HG03103 (cell line): ENCODE data around the gene SFR1.
"Not testable (repeated sequence)": the region's sequence is repeated elsewhere in the genome, so short reads cannot be mapped to it uniquely, and the experiment has no call there.

ENCODE experiments used
- ATAC-seq: cut with Tn5 transposase; IDR thresholded peaks from one replicate; pipeline ENCODE4 v1.9.1; 2021; ENCODE audit warnings: low read depth; ENCODE audit not compliant: unreplicated experiment

Gene SFR1

GRCh38 chr10:104155591-104155990, 33.6 kb downstream of the SFR1 start:
- no peak for ATAC-seq

DNA sequence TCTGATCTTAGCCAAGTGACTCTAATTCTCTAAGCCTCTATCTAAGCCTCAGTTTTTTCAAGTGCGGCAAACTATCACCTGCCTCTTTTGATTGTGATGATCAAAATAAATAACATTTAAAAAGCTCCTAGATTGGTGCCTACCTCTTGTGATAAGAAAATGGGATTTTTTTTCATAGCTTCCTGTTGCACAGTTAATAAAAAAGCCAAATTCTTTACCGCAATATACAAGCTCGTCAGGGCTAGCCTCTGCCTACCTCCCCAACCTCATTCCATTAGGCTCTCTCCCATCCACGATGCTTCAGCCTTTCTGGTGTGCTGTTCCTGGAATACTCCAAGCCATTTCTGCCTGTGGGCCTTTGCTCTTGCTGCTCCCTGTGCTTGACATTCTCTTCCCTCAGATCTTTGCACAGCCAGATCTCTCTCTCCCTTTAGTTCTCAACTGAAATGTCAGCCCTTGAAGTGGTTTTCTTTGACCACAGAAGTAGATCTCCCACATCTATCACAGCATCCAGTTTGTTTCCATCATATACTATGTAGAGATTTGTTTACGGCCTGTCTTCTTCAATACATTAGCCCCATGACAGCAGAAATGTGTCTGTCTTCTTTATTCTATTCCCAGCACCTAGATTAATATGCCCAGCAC, 48.8 kb downstream of the SFR1 start:
- no peak for ATAC-seq

GRCh38 chr10:104174136-104174535, 52.2 kb downstream of the SFR1 start:
- not testable (repeated sequence) for ATAC-seq
